ENCODE measurements around the gene NR2E3.
A peak's percentile ranks its signal among the peaks of the same experiment; 100 is the strongest.

The NR2E3 gene

DNA sequence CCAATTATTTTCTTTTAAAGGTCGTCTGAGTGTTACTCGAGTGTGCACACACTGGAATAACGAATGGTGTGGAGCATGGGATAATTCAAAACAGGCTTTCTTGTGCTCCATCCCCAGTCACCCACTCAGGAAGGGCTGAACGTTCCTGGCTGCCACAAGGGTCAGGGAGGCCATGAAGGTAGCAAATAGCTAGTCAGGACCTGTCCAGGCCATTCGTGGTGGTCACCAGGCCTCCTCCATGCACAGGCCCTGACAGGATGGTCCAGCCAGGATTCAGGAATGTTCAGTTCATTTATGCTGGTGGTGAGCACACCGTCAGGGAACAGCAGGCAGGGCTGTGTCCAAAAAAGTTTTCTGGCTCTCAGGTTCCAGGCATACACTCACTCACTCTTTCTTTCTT, 11.7 kb upstream of the NR2E3 start:
- H3K36me3 ChIP-seq (ENCODE audit: control insufficient read depth, insufficient read depth, low read length): no peaks in the 10 kb centered on the region
- no peak overlapping the region for H3K9ac ChIP-seq (ENCODE audit: low read length)
- no peaks in the 10 kb centered on the region for H3K4me1 ChIP-seq (ENCODE audit: control insufficient read depth, low read depth, low read length)
- WGBS (ENCODE audit: extremely low coverage, insufficient coverage, low lambda C conversion rate): no CpG with 5 or more reads among the region's 6 CpGs
- DNase-seq: no peak
- H3K4me3 ChIP-seq (ENCODE audit: low read length): no peak overlapping the region
- no peak overlapping the region for H3K56ac ChIP-seq (ENCODE audit: low read length)
- H3K79me1 ChIP-seq (ENCODE audit: low read length): no peaks in the 10 kb centered on the region
- no peak overlapping the region for H4K5ac ChIP-seq (ENCODE audit: low read length)
- H3K27ac ChIP-seq (ENCODE audit: low read depth, low read length): no peak overlapping the region
- no peak overlapping the region for H2BK5ac ChIP-seq (ENCODE audit: low read length)
- H4K8ac ChIP-seq (ENCODE audit: low read depth, low read length): no peak overlapping the region
- no peaks in the 10 kb centered on the region for H3K79me2 ChIP-seq (ENCODE audit: control insufficient read depth, insufficient read depth, low read length)
- no peak overlapping the region for H3K18ac ChIP-seq (ENCODE audit: low read length)
- no peak overlapping the region for H2BK15ac ChIP-seq (replicated peaks; ENCODE audit: low read depth)
- H2AK5ac ChIP-seq (ENCODE audit: low read length): no peak overlapping the region
- H3K4me2 ChIP-seq (ENCODE audit: low read length): no peak overlapping the region
- H3K23ac ChIP-seq (ENCODE audit: low read length): no peak overlapping the region
- no peaks in the 10 kb centered on the region for H3K27me3 ChIP-seq (ENCODE audit: insufficient read depth, low read length, poor library complexity)
- H2BK120ac ChIP-seq (ENCODE audit: low read depth, low read length): no peak overlapping the region
- H3K4ac ChIP-seq (ENCODE audit: low read depth, low read length): no peak overlapping the region

DNA sequence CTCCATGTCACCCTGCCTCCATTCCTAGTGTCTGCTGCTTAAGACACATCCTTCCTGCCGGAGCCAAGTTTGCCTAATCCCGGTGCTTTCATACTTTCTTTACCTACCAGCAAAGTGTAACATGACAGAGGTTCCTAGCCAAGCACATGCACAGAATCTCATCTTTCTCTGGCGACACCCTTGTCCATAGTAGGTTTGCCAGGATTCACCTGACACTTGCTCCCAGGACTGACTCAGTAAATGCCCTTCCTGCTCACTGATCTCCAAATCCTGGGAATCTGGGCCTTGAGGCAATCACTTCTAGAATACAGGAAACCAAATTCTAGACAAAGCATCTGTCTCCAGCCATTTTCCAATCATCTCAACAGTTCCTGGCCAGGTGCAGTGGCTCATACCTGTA, 10.2 kb upstream of the NR2E3 start:
- WGBS (ENCODE audit: extremely low coverage, insufficient coverage, low lambda C conversion rate): no CpG with 5 or more reads among the region's 3 CpGs
- H3K4me1 ChIP-seq (ENCODE audit: control insufficient read depth, low read depth, low read length): no peaks in the 10 kb centered on the region
- H2BK120ac ChIP-seq (ENCODE audit: low read depth, low read length): no peak overlapping the region

GRCh38 chr15:71800835-71801745, 9.3 kb upstream of the NR2E3 start:
- Histone ChIP-seq H3K18ac (ENCODE audit: low read length) (no peak overlapping the region), H3K79me1 (ENCODE audit: low read length) (no peaks in the 10 kb centered on the region), H3K56ac (ENCODE audit: low read length) (no peak overlapping the region), H3K79me2 (ENCODE audit: control insufficient read depth, insufficient read depth, low read length) (no peaks in the 10 kb centered on the region), H3K27me3 (ENCODE audit: insufficient read depth, low read length, poor library complexity) (no peaks in the 10 kb centered on the region), H2BK120ac (ENCODE audit: low read depth, low read length) (no peak overlapping the region), H3K4ac (ENCODE audit: low read depth, low read length) (no peak overlapping the region), H3K36me3 (ENCODE audit: control insufficient read depth, insufficient read depth, low read length) (no peaks in the 10 kb centered on the region), H3K27ac (ENCODE audit: low read depth, low read length) (no peak overlapping the region), H4K5ac (ENCODE audit: low read length) (no peak overlapping the region), H3K4me3 (ENCODE audit: low read length) (no peak overlapping the region), H2BK5ac (ENCODE audit: low read length) (no peak overlapping the region), H3K9ac (ENCODE audit: low read length) (no peak overlapping the region), H2BK15ac (replicated peaks; ENCODE audit: low read depth) (no peak overlapping the region), H4K8ac (ENCODE audit: low read depth, low read length) (no peak overlapping the region), H3K4me1 (ENCODE audit: control insufficient read depth, low read depth, low read length) (no peaks in the 10 kb centered on the region), H3K23ac (ENCODE audit: low read length) (no peak overlapping the region), H2AK5ac (ENCODE audit: low read length) (no peak overlapping the region), H3K4me2 (ENCODE audit: low read length) (no peak overlapping the region)
- peak; percentile 76 for DNase-seq
- WGBS (ENCODE audit: extremely low coverage, insufficient coverage, low lambda C conversion rate): no CpG with 5 or more reads among the region's 17 CpGs

More for the DNA sequence above, 10.2 kb upstream of the NR2E3 start:
- Histone ChIP-seq H3K79me1 (ENCODE audit: low read length) (no peaks in the 10 kb centered on the region), H4K5ac (ENCODE audit: low read length) (no peak overlapping the region), H3K18ac (ENCODE audit: low read length) (no peak overlapping the region), H2BK5ac (ENCODE audit: low read length) (no peak overlapping the region), H3K4me2 (ENCODE audit: low read length) (no peak overlapping the region), H3K79me2 (ENCODE audit: control insufficient read depth, insufficient read depth, low read length) (no peaks in the 10 kb centered on the region), H3K9ac (ENCODE audit: low read length) (no peak overlapping the region), H3K36me3 (ENCODE audit: control insufficient read depth, insufficient read depth, low read length) (no peaks in the 10 kb centered on the region), H3K27me3 (ENCODE audit: insufficient read depth, low read length, poor library complexity) (no peaks in the 10 kb centered on the region), H2AK5ac (ENCODE audit: low read length) (no peak overlapping the region), H2BK15ac (replicated peaks; ENCODE audit: low read depth) (no peak overlapping the region), H3K4ac (ENCODE audit: low read depth, low read length) (no peak overlapping the region), H3K56ac (ENCODE audit: low read length) (no peak overlapping the region), H4K8ac (ENCODE audit: low read depth, low read length) (no peak overlapping the region), H3K4me3 (ENCODE audit: low read length) (no peak overlapping the region), H3K27ac (ENCODE audit: low read depth, low read length) (no peak overlapping the region), H3K23ac (ENCODE audit: low read length) (no peak overlapping the region)
- DNase-seq: no peak

DNA sequence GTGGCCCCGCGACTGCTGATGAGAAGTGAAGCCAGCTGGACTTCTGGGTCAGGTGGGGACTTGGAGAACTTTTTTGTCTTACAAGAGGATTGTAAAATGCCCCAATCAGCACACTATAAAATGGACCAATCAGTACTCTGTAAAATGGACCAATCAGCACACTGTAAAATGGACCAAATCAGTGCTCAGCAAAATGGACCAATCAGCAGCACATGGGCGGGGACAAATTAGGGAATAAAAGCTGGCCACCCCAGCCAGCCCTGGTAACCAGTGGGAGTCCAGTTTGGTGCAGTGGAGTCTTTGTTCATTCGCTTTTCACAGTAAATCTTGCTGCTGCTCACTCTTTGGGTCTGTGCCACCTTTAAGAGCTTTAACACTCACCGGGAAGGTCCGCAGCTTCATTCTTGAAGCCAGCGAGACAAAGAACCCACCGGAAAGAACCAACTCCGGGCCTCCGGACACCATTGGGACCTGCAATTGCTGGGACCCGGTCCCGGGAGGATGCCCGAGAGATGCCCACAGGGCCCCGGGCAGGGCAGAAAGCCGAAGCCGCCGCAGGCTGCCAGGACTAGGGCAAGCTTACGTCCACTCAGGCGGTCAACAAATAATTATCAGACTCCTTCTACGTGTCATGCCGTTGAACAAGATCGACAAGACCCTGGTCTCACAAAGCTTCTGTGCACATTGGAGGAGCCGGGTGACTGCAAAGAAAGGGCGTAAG, 8.3 kb upstream of the NR2E3 start:
- Histone ChIP-seq H3K4ac (ENCODE audit: low read depth, low read length) (no peak overlapping the region), H4K8ac (ENCODE audit: low read depth, low read length) (no peak overlapping the region), H2BK5ac (ENCODE audit: low read length) (no peak overlapping the region), H2BK120ac (ENCODE audit: low read depth, low read length) (no peak overlapping the region), H2AK5ac (ENCODE audit: low read length) (no peak overlapping the region), H3K4me2 (ENCODE audit: low read length) (no peak overlapping the region), H3K79me2 (ENCODE audit: control insufficient read depth, insufficient read depth, low read length) (no peaks in the 10 kb centered on the region), H3K4me1 (ENCODE audit: control insufficient read depth, low read depth, low read length) (peaks cover 6% of the 10 kb centered on the region), H3K23ac (ENCODE audit: low read length) (no peak overlapping the region), H4K5ac (ENCODE audit: low read length) (no peak overlapping the region), H3K4me3 (ENCODE audit: low read length) (no peak overlapping the region), H3K36me3 (ENCODE audit: control insufficient read depth, insufficient read depth, low read length) (no peaks in the 10 kb centered on the region), H3K56ac (ENCODE audit: low read length) (no peak overlapping the region), H3K18ac (ENCODE audit: low read length) (no peak overlapping the region), H3K27me3 (ENCODE audit: insufficient read depth, low read length, poor library complexity) (no peaks in the 10 kb centered on the region), H3K9ac (ENCODE audit: low read length) (no peak overlapping the region), H3K27ac (ENCODE audit: low read depth, low read length) (no peak overlapping the region), H3K79me1 (ENCODE audit: low read length) (no peaks in the 10 kb centered on the region), H2BK15ac (replicated peaks; ENCODE audit: low read depth) (no peak overlapping the region)
- WGBS (ENCODE audit: extremely low coverage, insufficient coverage, low lambda C conversion rate): no CpG with 5 or more reads among the region's 24 CpGs
- DNase-seq: peak; percentile 31

DNA sequence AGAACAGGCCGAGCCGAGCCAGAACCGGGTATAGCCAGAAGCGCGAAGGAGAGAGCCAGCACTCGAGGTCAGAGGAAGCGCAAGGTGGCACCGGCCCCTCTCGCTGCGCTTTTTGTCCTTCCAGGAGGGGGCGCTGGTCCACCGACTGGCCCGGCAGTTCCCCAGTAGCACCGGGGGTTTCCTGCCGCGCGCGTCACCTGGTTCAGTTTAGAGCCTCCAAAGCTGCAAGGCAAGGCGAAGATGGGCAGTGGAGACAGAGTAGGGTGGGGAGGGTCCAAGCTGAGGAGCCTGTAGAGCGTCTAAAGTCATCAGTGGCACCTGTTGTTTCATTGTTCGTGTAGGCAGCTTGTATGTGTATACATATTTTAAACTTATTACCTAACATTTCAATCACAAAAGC, 7.6 kb upstream of the NR2E3 start:
- H2BK15ac ChIP-seq (replicated peaks; ENCODE audit: low read depth): no peak overlapping the region
- H3K56ac ChIP-seq (ENCODE audit: low read length): no peak overlapping the region
- peak; percentile 74 for DNase-seq
- H3K36me3 ChIP-seq (ENCODE audit: control insufficient read depth, insufficient read depth, low read length): no peaks in the 10 kb centered on the region
- no CpG with 5 or more reads among the region's 21 CpGs for WGBS (ENCODE audit: extremely low coverage, insufficient coverage, low lambda C conversion rate)
- H3K4me2 ChIP-seq (ENCODE audit: low read length): no peak overlapping the region
- no peak overlapping the region for H2BK120ac ChIP-seq (ENCODE audit: low read depth, low read length)
- H4K5ac ChIP-seq (ENCODE audit: low read length): no peak overlapping the region
- peaks cover 10% of the 10 kb centered on the region for H3K4me1 ChIP-seq (ENCODE audit: control insufficient read depth, low read depth, low read length)
- H3K4me3 ChIP-seq (ENCODE audit: low read length): no peak overlapping the region
- no peaks in the 10 kb centered on the region for H3K79me2 ChIP-seq (ENCODE audit: control insufficient read depth, insufficient read depth, low read length)
- H3K18ac ChIP-seq (ENCODE audit: low read length): no peak overlapping the region
- no peak overlapping the region for H4K8ac ChIP-seq (ENCODE audit: low read depth, low read length)
- no peak overlapping the region for H2AK5ac ChIP-seq (ENCODE audit: low read length)
- no peak overlapping the region for H3K4ac ChIP-seq (ENCODE audit: low read depth, low read length)
- no peak overlapping the region for H3K23ac ChIP-seq (ENCODE audit: low read length)
- no peaks in the 10 kb centered on the region for H3K27me3 ChIP-seq (ENCODE audit: insufficient read depth, low read length, poor library complexity)
- no peak overlapping the region for H3K27ac ChIP-seq (ENCODE audit: low read depth, low read length)
- no peaks in the 10 kb centered on the region for H3K79me1 ChIP-seq (ENCODE audit: low read length)
- H3K9ac ChIP-seq (ENCODE audit: low read length): no peak overlapping the region
- no peak overlapping the region for H2BK5ac ChIP-seq (ENCODE audit: low read length)
